Measurements from ENCODE around the gene NFATC1.
"Not testable (repeated sequence)": the region's sequence is repeated elsewhere in the genome, so short reads cannot be mapped to it uniquely, and the experiment has no call there.

The NFATC1 gene

DNA sequence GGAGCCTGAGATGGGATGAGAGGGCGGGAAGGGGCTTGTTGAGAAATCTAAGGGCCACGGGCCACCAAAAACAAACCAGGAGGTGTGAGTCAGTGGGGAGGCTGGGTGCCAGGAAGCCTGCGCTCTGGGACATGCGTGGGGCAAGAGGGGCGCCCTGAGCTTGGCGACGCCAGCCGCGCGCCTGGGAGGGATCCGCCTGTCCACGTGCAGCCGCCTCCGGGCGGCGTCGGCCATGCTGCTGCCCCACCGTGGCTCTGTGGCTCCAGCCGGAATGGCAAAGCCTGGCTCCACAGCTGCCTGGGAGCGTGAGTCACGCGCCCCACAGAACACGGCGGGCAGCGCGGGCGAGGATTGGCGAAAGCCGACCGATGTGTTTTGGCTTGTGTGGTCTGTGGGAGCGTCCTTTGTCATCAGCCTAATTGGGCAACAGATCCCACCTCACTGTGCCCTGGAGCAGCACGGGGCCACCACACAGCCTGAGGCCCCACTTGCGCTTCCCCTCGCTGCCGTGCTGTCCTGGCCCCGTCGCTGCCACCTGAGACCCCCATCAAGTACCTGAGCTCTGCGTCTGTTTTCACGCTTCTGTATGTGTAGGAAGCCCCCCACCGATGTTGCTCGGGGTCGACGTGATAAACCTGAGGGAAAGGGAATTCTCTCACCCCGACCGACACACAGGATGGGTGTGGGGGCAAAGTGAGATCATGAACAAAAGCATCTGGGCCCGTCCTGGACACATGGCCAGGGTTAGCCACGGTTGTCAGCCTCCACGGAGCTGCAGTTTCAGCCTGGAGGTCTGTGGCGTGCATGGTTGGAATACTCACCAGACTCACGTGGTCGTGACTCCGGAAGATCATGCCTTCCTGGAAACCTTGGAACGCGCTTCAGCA, 80.5 kb downstream of the NFATC1 start:
- DNase-seq (ENCODE audit: low read depth in 2 of 2), result no peak

DNA sequence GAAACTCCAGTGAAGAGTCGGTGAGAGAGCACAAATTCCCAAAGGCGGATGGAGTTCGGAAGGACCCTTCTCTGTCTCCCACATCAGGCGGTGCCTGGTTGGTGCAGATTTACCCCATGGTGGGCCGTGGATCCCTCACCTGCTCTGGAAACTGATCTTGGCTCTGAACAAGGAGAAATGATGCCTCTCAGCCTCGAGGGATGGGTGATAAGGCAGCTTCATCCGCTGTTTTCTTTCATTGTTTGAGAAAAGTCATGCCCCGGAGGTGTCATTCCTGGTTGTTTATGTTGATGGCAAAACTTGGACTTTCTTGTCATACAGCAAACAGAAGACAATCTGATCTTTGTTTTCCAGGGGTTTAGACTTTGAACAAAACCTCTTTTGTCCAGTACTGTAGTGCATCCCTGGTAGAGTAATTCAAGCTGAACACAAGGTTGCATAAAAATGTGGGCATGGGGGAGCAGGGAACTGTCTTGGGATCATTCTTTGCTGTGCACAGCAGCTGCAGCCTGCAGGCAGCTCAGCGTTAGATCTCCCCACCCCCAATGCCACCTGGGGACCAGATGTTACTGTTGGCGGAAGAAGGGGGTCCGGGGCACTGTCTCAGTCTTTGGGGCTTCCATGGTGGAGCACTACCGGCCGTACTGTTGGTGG, 81.3 kb downstream of the NFATC1 start:
- DNase-seq (ENCODE audit: low read depth in 2 of 2), result no peak

DNA sequence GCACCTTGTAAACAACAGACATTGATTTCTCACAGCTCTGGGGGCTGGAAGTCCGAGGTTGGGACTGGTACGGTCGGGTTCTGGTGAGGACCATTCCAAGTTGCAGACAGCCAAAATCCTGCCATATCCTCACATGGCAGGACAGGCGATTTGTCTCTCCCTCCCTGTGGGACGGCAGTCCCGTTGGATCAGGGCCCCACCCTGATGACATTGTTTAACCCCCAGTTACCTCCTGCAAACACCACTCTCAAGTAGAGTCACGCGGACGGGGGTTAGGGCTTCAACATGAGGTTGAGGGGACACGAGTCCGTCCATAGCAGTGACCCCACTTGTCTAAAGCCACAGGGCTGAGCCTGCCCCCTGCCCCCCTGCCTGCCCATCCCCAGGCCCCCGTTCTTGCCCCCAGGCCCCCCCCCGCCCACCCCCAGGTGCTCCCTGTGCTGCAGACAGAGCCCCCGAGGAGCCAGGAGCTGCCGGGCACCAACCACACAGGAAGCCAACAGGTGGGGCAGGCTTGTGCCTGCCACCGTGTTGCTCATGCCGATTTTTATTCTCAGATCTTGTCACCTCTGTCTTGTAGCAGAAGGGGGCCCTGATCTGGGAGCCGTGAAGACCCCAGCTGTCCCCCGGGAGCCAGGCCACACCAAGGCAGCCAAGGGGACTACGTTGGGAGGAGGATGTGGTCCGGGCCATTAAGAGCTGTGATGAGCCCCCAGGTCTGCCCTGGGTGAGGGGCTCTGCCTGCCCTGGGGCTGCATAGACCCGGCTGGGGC, 82.2 kb downstream of the NFATC1 start:
- no peak for DNase-seq (ENCODE audit: low read depth in 2 of 2)

DNA sequence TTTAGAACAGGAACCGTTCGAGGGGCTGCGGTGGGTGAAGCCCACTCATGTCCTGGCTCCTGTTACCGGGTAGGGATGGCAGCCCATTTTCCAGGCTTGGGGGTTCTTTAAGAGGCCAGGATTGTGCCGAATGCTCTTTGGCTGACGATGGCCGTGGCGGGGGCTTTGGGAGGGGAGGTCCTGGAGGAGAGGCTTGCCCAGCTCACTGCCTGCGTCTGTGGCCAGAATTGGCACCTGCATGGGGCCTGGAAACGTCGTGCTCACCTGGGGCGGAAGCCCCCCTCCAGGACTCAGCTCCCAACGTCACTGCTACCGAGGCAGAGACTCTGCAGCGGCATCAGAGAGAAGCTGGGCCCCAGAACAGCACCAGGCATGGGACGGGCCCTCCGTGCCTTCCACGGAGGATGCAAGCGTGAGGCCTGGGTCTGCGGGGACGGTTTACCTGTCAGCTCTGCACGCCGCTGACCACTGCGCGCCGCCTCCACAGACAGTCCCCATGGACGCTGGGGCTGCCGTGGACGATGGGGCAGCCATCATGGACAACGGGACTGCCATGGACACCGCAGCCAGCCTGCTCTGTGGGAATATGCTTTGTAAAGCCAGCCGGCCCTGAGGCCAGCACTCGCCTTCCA, 82.9 kb downstream of the NFATC1 start:
- DNase-seq (ENCODE audit: low read depth in 2 of 2), result no peak

DNA sequence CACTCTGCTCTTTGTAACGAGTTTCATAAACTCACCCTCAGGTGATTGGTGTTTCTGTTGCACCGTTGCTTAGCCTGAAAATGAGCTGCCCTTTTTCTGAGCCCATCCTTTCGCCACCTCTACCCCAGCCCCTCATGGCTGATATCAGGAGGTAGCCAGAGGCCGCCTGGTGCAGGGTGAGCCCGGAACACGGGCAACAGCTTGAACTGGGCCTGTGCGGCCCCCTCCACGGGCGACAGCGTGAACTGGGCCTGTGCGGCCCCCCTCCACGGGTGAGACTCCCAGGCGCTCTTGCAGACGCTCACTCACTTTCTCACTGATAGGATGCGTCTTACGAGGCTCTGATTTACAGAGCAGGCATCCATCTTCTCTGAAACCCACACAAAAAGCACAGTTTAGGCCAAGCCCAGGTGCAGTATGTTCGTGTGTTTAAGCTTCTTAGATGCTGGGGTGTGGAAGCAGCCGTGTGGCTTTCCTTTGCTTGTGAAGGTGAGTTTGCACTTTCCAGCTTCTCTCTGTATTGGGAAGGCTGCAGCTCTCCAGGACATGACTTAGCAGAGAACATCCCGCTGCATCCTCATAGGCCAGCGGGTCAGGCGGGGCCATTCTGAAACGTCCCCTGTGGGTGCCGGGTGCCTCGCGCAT, 83.5 kb downstream of the NFATC1 start:
- DNase-seq (ENCODE audit: low read depth in 2 of 2), result no peak

DNA sequence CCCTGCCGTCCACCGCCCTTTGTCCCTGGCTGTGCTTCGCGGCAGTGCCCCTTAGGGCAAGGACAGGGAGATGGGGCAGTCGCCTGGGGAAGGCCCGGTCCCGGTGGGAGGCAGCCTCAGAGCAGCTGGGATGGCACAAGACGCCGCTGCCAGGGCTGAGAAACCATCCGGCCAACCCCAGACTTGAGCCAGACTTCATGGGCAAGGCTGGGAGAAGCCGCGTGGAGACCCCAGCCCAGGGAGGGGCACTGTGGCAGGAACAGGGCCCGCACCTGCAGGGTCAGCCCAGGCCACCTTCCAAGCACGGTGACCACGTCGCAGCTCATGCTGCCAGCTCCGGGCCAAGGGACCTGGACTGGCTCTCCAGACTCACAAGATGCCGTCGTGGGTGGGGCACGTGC, 84.0 kb downstream of the NFATC1 start:
- DNase-seq (ENCODE audit: low read depth in 2 of 2), result no peak

DNA sequence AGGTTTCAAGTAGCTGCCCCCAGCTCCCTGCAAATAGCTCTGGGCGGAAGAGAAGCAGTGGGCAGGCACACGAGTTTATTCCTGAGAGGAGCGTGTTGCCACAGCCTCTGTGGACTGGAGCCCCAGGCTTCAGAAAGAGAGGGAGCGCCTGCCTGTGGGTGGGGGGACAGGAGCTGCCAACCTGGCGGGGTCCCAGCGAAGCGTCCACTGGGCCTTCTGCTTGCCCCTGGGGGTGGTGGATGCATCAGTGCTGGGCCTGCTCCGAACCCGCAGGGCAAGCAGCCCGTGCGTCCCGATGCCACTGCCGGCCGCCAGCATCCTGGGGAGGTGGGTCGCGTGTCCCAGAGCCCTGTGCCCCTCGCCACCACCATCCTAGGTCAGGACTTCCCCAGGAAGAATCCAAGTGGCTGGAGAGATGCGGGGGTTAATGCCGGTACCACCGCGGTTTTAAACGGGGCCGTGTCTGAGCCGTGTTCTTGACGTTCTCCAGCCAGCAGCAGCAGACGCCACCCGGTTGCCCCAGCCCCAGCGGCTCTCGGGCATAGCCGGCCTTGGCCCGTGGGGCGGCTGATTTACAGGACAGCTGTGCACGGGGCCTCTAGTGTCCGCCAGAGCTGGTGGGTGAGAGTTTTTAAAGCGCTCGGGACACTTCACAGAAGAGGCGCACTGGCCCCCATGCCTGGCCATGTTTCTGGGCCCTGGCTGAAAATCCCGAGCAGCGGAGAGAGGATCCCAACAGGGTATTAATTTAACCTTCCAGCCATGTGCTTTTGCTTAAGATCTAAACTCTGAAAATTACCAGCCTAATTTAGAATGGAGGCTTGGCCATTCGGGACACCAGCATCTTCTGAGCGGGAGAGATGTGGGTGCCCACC, 84.7 kb downstream of the NFATC1 start:
- DNase-seq (ENCODE audit: low read depth in 2 of 2), result no peak

DNA sequence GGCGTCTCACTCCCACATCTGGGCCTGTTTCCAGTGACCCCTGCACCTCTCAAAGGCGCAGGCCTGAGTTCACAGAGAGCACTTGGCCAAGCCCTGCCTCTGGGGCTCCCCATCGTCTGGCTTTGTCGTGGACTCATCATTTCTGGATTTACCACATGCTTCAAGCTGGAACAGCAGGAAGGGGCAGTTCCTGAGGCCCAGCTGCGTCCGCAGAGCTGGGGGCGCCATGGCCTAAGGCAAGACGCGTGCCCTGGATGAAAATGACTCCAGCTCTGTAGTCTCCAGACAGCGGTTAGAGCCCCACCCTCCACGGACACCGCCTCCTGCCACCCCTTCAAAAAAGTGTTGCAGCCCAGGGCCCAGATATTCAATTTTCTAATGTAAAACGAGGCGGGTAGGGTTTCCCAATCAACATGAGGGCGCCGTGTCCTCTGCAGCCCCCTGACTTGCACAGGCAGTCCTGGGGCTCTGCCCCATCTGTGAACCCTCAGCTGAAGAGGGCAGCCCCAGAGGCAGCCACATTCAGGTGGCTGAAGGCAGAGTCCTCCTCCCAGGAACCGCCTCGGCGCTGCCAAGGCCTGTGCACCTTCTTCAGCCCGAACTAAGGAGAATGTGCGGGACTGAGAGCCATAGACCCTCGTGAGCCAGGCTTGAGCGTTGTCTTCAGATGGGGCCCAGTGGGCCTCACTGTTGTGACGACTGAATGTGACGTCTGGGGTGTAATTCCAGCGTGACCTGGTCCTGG, 85.5 kb downstream of the NFATC1 start:
- DNase-seq (ENCODE audit: low read depth in 2 of 2), result no peak

DNA sequence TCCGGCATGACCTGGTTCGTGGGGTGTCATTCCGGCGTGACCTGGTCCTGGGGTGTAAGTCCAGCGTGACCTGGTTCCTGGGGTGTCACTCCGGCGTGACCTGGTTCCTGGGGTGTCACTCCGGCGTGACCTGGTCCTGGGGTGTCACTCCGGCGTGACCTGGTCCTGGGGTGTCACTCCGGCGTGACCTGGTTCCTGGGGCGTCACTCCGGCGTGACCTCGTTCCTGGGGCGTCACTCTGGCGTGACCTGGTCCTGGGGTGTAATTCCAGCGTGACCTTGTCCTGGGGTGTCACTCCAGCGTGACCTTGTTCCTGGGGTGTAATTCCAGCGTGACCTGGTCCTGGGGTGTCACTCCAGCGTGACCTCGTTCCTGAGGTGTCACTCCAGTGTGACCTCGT, 87.7 kb downstream of the NFATC1 start:
- not testable (repeated sequence) for DNase-seq (ENCODE audit: low read depth in 2 of 2)

DNA sequence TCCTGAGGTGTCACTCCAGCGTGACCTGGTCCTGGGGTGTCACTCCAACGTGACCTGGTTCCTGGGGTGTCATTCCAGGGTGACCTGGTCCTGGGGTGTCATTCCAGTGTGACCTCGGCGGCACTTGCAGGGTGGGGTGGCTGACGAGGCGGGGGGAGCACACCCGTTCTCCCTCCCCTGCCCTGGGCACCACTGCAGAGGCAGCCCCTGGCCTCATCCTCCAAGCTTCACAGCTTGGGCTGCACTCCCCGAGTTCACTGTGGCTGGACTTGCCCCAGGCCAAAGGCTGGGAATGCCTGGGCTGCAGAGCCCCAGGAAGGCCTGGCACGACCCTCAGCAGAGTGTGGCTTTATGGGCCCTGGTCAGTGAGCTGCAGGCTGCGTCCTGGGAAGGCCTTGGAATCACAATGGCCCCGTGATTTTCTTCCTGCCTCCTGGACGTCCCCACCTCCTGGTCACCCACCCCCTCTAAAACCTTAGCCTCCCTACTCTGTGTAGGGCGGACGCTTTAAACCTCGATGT, 88.3 kb downstream of the NFATC1 start:
- DNase-seq (ENCODE audit: low read depth in 2 of 2), result no peak

DNA sequence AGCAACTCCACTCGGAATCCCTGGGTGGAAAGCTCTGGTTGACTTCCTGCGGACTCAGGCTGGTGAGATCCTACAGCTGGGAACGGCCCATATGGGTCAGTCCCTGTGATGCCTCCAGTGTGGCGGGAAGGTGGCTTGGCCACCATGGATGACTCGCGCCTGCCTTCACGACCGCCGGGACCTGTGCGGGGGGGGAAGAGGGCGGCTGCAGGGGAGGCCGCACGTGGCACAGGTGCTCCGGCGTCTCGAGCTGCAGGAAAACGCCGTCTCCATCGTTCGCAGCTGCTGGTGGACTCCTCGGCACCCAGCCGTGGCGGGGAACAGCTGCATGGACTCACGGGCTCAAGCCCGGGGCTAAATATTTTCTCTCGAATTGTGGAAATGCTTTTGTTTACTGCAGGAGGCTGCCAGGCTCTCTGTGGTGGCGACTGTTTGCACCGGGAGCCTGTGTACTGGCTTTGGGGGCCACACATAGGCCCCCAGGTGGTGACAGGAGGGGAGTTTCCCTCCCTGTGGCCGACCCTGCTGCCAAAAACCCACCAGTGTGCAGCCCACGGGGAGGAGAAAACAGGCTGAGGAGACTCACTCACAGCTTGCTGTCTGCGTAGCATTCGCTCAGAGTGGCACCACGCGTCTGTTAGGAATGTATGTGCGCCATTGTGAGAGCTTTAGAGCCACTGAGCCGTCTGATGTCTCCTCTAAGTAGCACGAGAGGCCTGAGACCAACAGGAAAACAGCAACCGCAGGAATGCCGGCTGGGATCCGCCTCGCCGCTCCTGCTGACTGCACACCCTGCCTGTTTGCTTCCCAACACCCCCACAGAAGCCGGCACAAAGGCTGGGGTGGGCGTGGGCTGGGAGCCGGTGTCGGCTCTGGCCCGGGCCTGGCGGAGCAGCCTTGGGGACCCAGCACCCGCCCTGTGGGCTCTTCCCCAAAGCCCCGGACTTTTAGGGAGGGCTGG, 89.2 kb downstream of the NFATC1 start:
- DNase-seq (ENCODE audit: low read depth in 2 of 2), result no peak

DNA sequence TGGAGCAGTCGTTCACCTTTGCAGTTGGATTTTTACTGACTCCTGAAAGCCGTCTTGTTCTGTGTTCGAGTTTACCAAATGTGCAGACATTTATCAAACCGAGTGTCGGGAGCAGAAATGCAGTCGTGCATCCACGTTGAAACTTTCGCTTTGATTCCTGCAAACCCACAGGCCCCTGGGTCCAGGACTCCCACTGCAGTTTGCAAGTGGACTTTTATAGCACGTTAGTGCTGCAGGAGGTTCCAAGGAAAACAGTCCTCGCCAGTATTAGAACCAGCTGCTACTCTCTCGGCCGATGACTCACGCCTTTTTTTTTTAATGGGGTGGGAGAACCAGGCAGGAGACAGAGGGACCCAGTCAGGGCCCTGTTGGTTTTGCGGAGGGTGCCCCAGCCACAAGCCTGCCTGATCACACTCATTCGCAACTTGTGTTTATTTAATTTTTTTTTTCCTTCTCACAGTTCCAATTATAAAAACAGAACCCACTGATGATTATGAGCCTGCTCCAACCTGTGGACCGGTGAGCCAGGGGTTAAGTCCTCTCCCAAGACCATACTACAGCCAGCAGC, 90.1 kb downstream of the NFATC1 start:
- no peak for DNase-seq (ENCODE audit: low read depth in 2 of 2)

DNA sequence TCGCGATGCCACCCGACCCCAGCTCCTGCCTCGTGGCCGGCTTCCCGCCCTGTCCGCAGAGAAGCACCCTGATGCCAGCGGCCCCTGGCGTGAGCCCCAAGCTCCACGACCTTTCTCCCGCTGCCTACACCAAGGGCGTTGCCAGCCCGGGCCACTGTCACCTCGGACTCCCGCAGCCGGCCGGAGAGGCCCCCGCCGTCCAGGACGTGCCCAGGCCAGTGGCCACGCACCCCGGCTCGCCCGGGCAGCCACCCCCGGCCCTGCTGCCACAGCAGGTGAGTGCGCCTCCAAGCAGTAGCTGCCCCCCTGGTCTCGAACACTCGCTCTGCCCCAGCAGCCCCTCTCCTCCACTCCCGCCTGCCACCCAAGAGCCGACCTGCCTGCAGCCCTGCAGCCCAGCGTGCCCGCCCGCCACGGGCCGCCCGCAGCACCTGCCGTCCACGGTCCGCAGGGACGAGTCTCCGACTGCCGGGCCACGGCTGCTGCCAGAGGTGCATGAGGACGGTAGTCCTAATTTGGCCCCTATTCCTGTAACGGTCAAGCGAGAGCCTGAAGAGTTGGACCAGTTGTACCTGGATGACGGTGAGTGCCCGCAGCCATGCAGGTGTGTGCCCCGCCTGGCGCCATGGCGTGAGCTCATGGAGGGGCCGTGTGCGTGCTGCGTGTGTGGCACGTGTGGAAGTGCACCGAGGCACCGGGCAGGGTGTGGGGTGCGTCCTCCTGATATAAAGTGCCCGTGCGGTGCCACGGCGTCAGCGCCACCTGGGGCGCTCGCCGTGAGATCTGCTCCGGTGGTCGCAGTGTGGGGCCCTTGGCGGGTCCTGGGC, 90.8 kb downstream of the NFATC1 start:
- DNase-seq (ENCODE audit: low read depth in 2 of 2), result no peak

DNA sequence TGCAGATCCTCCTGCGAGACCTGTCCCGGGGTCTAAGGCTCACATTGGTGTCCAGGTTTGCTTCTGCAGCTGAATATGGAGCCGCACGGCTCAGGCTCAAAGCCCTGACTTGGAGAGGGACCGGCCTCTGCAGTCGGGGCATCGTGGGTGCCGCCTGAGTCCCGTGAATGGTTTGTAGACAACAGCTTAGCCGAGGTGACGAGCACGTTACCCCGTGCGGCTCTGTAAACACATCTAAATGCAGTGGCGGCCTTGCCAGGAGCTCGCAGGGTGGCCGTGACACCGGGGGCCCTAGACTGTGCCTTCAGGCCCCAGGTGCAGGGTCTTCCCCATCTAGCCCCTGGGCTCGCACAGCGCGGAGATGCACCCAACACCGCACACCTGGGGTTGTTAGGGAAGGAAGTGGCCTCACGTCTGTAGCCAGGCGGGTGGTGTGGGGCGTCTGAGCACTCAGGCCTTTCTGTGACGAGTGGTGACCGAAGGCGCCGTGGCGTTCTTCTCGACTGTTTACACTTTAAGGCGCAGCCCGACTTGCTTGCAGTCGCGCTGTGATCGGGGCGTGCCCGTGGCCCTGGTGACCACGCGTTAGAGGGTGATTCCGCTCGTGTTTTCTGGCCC, 91.6 kb downstream of the NFATC1 start:
- no peak for DNase-seq (ENCODE audit: low read depth in 2 of 2)

DNA sequence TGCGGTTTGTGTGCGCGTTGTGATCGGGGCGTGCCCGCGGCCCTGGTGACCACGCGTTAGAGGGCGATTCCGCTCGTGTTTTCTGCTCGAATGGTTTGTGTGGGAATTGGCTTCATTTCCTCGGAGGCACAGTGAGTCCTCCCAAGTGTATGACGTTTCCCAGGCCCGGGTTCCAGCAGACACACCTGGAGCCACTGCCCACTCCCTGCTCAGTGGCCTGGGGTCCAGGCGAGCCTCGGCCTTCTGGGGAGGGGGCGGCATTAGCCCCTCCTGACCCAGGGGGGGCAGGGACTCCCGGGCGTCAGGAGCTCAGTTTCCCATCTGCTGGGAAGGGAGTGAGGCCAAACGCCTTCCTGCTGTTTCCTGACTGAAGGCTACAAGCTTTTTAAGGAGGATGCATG, 92.1 kb downstream of the NFATC1 start:
- no peak for DNase-seq (ENCODE audit: low read depth in 2 of 2)

DNA sequence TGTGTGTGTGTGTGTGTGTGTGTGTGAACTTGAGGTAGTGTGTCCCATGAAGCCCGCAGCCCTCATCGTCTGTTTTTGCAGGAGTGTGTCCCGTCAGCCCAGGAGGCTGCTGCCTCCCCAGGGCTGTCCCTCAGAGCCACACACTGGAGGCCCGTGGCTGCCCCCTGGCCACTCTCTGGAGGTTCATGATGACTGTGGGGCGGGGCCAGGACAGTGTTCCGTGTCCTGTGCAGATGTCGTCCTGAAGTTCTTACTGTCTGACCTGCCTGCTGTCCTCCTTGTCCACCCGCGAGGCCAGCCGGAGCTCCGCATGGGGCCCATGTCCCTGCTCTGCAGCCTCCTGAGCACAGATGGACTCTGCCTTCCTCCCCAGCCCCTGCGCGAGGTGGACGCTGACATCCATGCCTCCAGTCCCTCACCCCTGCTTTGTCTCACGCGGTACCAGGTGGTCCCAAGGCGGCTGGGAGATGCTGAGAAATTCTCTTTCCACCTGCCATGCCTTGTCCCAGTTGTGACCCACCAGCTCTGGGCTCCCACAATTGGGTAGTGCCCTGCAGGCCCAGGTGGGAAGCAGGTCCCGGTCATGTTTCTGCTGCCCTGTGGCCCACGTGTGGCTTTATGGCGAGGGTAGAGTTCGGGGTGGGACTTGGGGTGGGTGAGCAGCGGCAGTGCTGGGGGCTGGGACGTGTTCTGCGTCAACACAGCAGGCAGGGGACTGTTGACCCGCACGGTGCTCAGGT, 92.8 kb downstream of the NFATC1 start:
- no peak for DNase-seq (ENCODE audit: low read depth in 2 of 2)
